NCI-H1092 (cell line): ENCODE data around the gene VPS35L.

Experiments used
- DNase-seq: peaks from one replicate; lab custom pipeline; 2025; lab: John Stamatoyannopoulos, UW

Gene VPS35L

GRCh38 chr16:19595043-19595767 is 39.7 kb downstream of the VPS35L start:
- no peak for DNase-seq

GRCh38 chr16:19598805-19599510 is 43.5 kb downstream of the VPS35L start:
- DNase-seq, result no peak

GRCh38 chr16:19599968-19600716 is 44.6 kb downstream of the VPS35L start:
- DNase-seq, result no peak

GRCh38 chr16:19601083-19601976 is 45.8 kb downstream of the VPS35L start:
- DNase-seq, result no peak

- no peak for DNase-seq
Measured at GRCh38 chr16:19604911-19605310, 49.4 kb downstream of the VPS35L start.

- DNase-seq, result no peak
Measured at GRCh38 chr16:19605701-19606100, 50.2 kb downstream of the VPS35L start.

GRCh38 chr16:19607616-19608280 is 52.2 kb downstream of the VPS35L start:
- no peak for DNase-seq

GRCh38 chr16:19609359-19609758 is 53.9 kb downstream of the VPS35L start:
- no peak for DNase-seq

GRCh38 chr16:19610200-19610599 is 54.7 kb downstream of the VPS35L start:
- DNase-seq, result no peak

GRCh38 chr16:19613834-19614233 is 58.3 kb downstream of the VPS35L start:
- no peak for DNase-seq

GRCh38 chr16:19616241-19616640 is 60.7 kb downstream of the VPS35L start:
- DNase-seq, result no peak

- no peak for DNase-seq
Measured at GRCh38 chr16:19618876-19619275, 63.4 kb downstream of the VPS35L start.

- no peak for DNase-seq
Measured at GRCh38 chr16:19621445-19621844, 65.9 kb downstream of the VPS35L start.

- DNase-seq, result no peak
Measured at GRCh38 chr16:19625039-19625438, 69.5 kb downstream of the VPS35L start.

- no peak for DNase-seq
Measured at GRCh38 chr16:19636436-19637267, 81.1 kb downstream of the VPS35L start.

- DNase-seq, result no peak
Measured at GRCh38 chr16:19639986-19640421, 84.5 kb downstream of the VPS35L start.

- DNase-seq, result no peak
Measured at GRCh38 chr16:19642501-19642900, 87.0 kb downstream of the VPS35L start.

GRCh38 chr16:19644877-19645276 is 89.4 kb downstream of the VPS35L start:
- no peak for DNase-seq

GRCh38 chr16:19645557-19645981 is 90.1 kb downstream of the VPS35L start:
- no peak for DNase-seq

- no peak for DNase-seq
Measured at GRCh38 chr16:19649980-19650379, 94.5 kb downstream of the VPS35L start.
